K562 (cell line): ENCODE measurements around the gene TSPAN16. TPM values are rescaled to one million over a fixed set of nuclear protein-coding genes. Genes with fewer than 3 reads are reported as not detected.

Experiments used
- ATAC-seq: fragments of 200-7000 bp; cut with Tn5 transposase; 3 replicates; pipeline ENCODE4 v1.9.1; 2020; ENCODE audit warnings: moderate library complexity
- BruUV-seq: library from RNA; stranded (reverse); fragments of 400-500 nt; replicated peaks from 2 replicates; lab custom pipeline; 2021; lab: Mats Ljungman, UMichigan
- CTCF ChIA-PET: fragments of 300-600 bp; formaldehyde crosslinking; extraction: SDS; loops from one replicate; lab custom pipeline; 2021; ENCODE audit warnings: low intra/inter-chr PET ratio; lab: Yijun Ruan, JAX
- POLR2A ChIA-PET: fragments of 300-600, 350-650 bp; sonication (Branson Sonifier 250); formaldehyde crosslinking; extraction: SDS; loops from one replicate; lab custom pipeline; 2021; ENCODE audit warnings: antibody characterized with exemption, inconsistent platforms; lab: Yijun Ruan, JAX
- DNase-seq, 4 experiments: peaks; one replicate each; pipeline versions ENCODE4 v3.0.0 to v3.0.0-alpha.2; 2011 to 2018; ENCODE audit warnings: low spot score in 3 of 4, mixed read lengths in 3 of 4; ENCODE audit errors: extremely low read depth in 1 of 4
- FAIRE-seq: peaks from 2 replicates; lab custom pipeline; 2011; peaks lifted over from hg19 to GRCh38; lab: Jason Lieb, UNC
- H2AFZ ChIP-seq: 2 replicates; pipeline ENCODE4 v1.6.0; 2011; ENCODE audit warnings: low read depth, low read length, control low read depth, inconsistent platforms
- H3K27ac ChIP-seq: fragments of 200-600 bp; 3 replicates; pipeline ENCODE4 v1.8.0; 2011; ENCODE audit warnings: low read depth, mild to moderate bottlenecking, control low read depth, inconsistent platforms, low read length, moderate library complexity, mixed read lengths; ENCODE audit errors: extremely low read depth
- H3K27me3 ChIP-seq, 2 experiments: fragments of 300-600 bp in 1 of 2; 2 replicates in 1 of 2; 3 replicates in 1 of 2; pipeline versions ENCODE4 v1.6.0 to v1.8.0; 2011; ENCODE audit warnings: inconsistent platforms in 2 of 2, low read length in 2 of 2, mild to moderate bottlenecking in 1 of 2, mixed read lengths in 1 of 2, moderate library complexity in 1 of 2; ENCODE audit not compliant: control insufficient read depth in 2 of 2, insufficient read depth in 2 of 2
- H3K36me3 ChIP-seq: fragments of 300-600 bp; 3 replicates; pipeline ENCODE4 v1.8.0; 2011; ENCODE audit warnings: mild to moderate bottlenecking, low read length, inconsistent platforms; ENCODE audit not compliant: control insufficient read depth, insufficient read depth
- H3K4me1 ChIP-seq, 2 experiments: fragments of 200-600 bp in 1 of 2; replicated peaks in 1 of 2; 2 replicates in 1 of 2; 3 replicates in 1 of 2; pipeline versions ENCODE4 v1.5.1 to v1.8.0; 2011; ENCODE audit warnings: inconsistent platforms in 2 of 2, low read length in 2 of 2, mild to moderate bottlenecking in 1 of 2, mixed read lengths in 1 of 2, moderate library complexity in 1 of 2; ENCODE audit not compliant: control insufficient read depth in 2 of 2, insufficient read depth in 2 of 2
- H3K4me2 ChIP-seq: 2 replicates; pipeline ENCODE4 v1.6.1; 2011; ENCODE audit warnings: low read length, control low read depth, inconsistent platforms, mixed read lengths; ENCODE audit not compliant: insufficient read depth
- H3K4me3 ChIP-seq: fragments of 200-600 bp; sonication (generic), shearing (Covaris generic); 2 replicates; pipeline ENCODE4 v1.5.1; 2016; ENCODE audit warnings: control low read depth, inconsistent platforms
- H3K79me2 ChIP-seq: fragments of 200-600 bp; 3 replicates; pipeline ENCODE4 v1.8.0; 2011; ENCODE audit warnings: low read length, inconsistent platforms; ENCODE audit not compliant: control insufficient read depth, insufficient read depth
- H3K9ac ChIP-seq, 2 experiments: 2 replicates each; pipeline versions ENCODE4 v1.6.0 to v1.6.1; 2011; ENCODE audit warnings: low read depth in 2 of 2, low read length in 2 of 2, control low read depth in 1 of 2, inconsistent platforms in 1 of 2, mild to moderate bottlenecking in 1 of 2, mixed read lengths in 1 of 2; ENCODE audit not compliant: insufficient read depth in 1 of 2
- H3K9me1 ChIP-seq: one replicate; pipeline ENCODE4 v1.6.0; 2011; ENCODE audit warnings: inconsistent platforms, mild to moderate bottlenecking, low read length, moderate library complexity; ENCODE audit not compliant: control insufficient read depth, insufficient read depth
- H3K9me3 ChIP-seq: replicated peaks from 2 replicates; pipeline ENCODE4 v1.5.1; 2011; ENCODE audit warnings: low read depth, low read length, inconsistent platforms; ENCODE audit not compliant: control insufficient read depth, insufficient read depth
- H4K20me1 ChIP-seq: replicated peaks from 2 replicates; pipeline ENCODE4 v1.6.1; 2011; ENCODE audit warnings: low read length, inconsistent platforms, mixed read lengths; ENCODE audit not compliant: control insufficient read depth, insufficient read depth
- DIDO1 ChIP-seq: fragments of 450-650 bp; IDR thresholded peaks from 2 replicates; pipeline ENCODE4 v1.6.1; 2016; ENCODE audit warnings: low read depth, missing biosample characterization, missing genetic modification characterization
- IFI16 ChIP-seq: fragments of 250-450 bp; sonication (Bioruptor Pico); IDR thresholded peaks from 2 replicates; pipeline ENCODE4 v2.1.2; 2022; ENCODE audit warnings: mild to moderate bottlenecking, inconsistent platforms
- POLR2AphosphoS2 ChIP-seq: IDR thresholded peaks from 2 replicates; pipeline ENCODE4 v1.6.1; 2012; ENCODE audit warnings: low read length, improper control_type of control experiment
- RHOXF2B ChIP-seq: fragments of 250-450 bp; sonication (Bioruptor Pico); conservative IDR thresholded peaks from 2 replicates; pipeline ENCODE4 v1.5.1; 2021
- SFPQ ChIP-seq: fragments of 200-400 bp; formaldehyde crosslinking; IDR thresholded peaks from 2 replicates; pipeline ENCODE4 v1.6.1; 2017; ENCODE audit warnings: mild to moderate bottlenecking, low read depth, low read length, moderate library complexity
- SMARCA5 ChIP-seq: fragments of 450-650 bp; IDR thresholded peaks from 2 replicates; pipeline ENCODE4 v1.6.1; 2016
- ZNF121 ChIP-seq: sonication (generic); formaldehyde crosslinking; conservative IDR thresholded peaks from 2 replicates; pipeline ENCODE4 v1.8.0; 2022; ENCODE audit warnings: missing genetic modification reagents
- ZNF316 ChIP-seq: fragments of 450-650 bp; IDR thresholded peaks from 2 replicates; pipeline ENCODE4 v1.6.1; 2016
- WGBS: fragments of 100-300 bp; shearing (Covaris generic); methylation state at CpG from one replicate; pipeline ENCODE4 v1.1.6; 2016; ENCODE audit warnings: low coverage, mixed read lengths; ENCODE audit not compliant: insufficient coverage; ENCODE audit errors: missing lambda C conversion rate; 5-methylcytosine and 5-hydroxymethylcytosine counted together
- in situ Hi-C: fragments of 300-500 bp; cut with MboI; formaldehyde crosslinking; loops from 4 replicates; pipeline ENCODE4 v1.15.0; 2018; ENCODE audit warnings: inconsistent platforms, mixed read lengths
- intact Hi-C: fragments of 100-400 bp; cut with micrococcal nuclease; formaldehyde crosslinking; loops from 2 replicates; pipeline ENCODE4 v1.14.2; 2022
- polyA plus RNA-seq, 8 experiments: library from polyadenylated mRNA; depleted of rRNA in 4 of 8; stranded (reverse) in 5 of 8; unstranded in 3 of 8; fragments of >200 nt; fragmentation: Nextera tagmentation in 2 of 8; fragmentation: Illumina TruSeq in 1 of 8; extraction: Ambion mirVana in 2 of 8; extraction: Trizol in 1 of 8; gene quantifications; 2 replicates each; pipeline versions ENCODE4 v1.2.1 to v1.2.3, GENCODE V29; 2011 to 2014; ENCODE audit warnings: inconsistent platforms in 1 of 8, missing spikeins in 1 of 8
- total RNA-seq, 7 experiments: library from RNA; depleted of rRNA in 6 of 7; stranded (reverse); fragments of >200 nt in 6 of 7; fragmentation: Illumina TruSeq in 2 of 7; extraction: Trizol in 2 of 7; gene quantifications; 2 replicates each; pipeline versions ENCODE4 v1.2.1 to v1.2.3, GENCODE V29; 2011 to 2021; ENCODE audit warnings: low replicate concordance in 1 of 7

TSPAN16 gene
- total and polyA plus RNA-seq, 9 of the 15 experiments (the other 6 are each of a cell fraction or from before 2014, with no cell fraction given) = not detected

- ATAC-seq (no peak), DNase-seq (no peak), FAIRE-seq (no peak)
- Histone ChIP-seq H2AFZ (no peak overlapping the region), H4K20me1 (no peaks in the 10 kb centered on the region), H3K79me2 (no peaks in the 10 kb centered on the region), H3K9me3 (no peaks in the 10 kb centered on the region), H3K4me2 (no peak overlapping the region), H3K27me3 (no peaks in the 10 kb centered on the region), H3K4me1 (no peaks in the 10 kb centered on the region), H3K9me1 (no peaks in the 10 kb centered on the region), H3K27ac (no peak overlapping the region), H3K9ac (no peak overlapping the region), H3K4me3 (no peak overlapping the region), H3K36me3 (no peaks in the 10 kb centered on the region)
- TF ChIP-seq ZNF121 = peak; percentile 62
- 0 out of 2 replicates have a peak, but pooled peaks have one; percentile 4 for TF ChIP-seq ZNF316
- no peak for TF ChIP-seq SMARCA5
- no peak for TF ChIP-seq IFI16 (CRISPR knock-in tag)
- TF ChIP-seq RHOXF2B = no peak
- no peak for TF ChIP-seq SFPQ
- TF ChIP-seq POLR2AphosphoS2 = no peak
- TF ChIP-seq DIDO1 (tag) = no peak
- intact Hi-C loops = no loop called here
- POLR2A ChIA-PET = interaction anchor here (0.6 to 1.5 kb wide), 5 partner anchors 10 to 308 kb away, joined by 3 to 4 read pairs (median 3); partner anchors contain the start of genes SWSAP1 and TSPAN16
- no TSS peak for BruUV-seq
- WGBS = 32% methylated on average over 4 of the region's 4 CpGs
- in situ Hi-C loops = no loop called here
- CTCF ChIA-PET = interaction anchor here (0.6 kb wide), 1 partner anchor 394 kb away, joined by 3 read pairs; no protein-coding TSS in a partner anchor
Measured at GRCh38 chr19:11331502-11331901, 35.5 kb downstream of the TSPAN16 start.
